SK-N-SH (cell line): ENCODE results near the gene C16orf92. TPM values are rescaled to one million over a fixed set of nuclear protein-coding genes. Genes with fewer than 3 reads are reported as not detected.

ENCODE experiments used
- CTCF ChIA-PET: fragments of 300-600, 350-600 bp; formaldehyde crosslinking; extraction: SDS; loops from one replicate; lab custom pipeline; 2021; lab: Yijun Ruan, JAX
- POLR2A ChIA-PET: fragments of 350-600 bp; sonication (Branson Sonifier 250); formaldehyde crosslinking; extraction: SDS; loops from one replicate; lab custom pipeline; 2020; ENCODE audit warnings: antibody characterized with exemption, inconsistent platforms; lab: Yijun Ruan, JAX
- DNase-seq: peaks from one replicate; pipeline ENCODE4 v3.0.0; 2012
- H2AFZ ChIP-seq: fragments of 200-600 bp; sonication (generic); 2 replicates; pipeline ENCODE4 v1.8.1; 2016; ENCODE audit warnings: antibody characterized with exemption, mild to moderate bottlenecking, low read depth
- H3F3A ChIP-seq: fragments of 200-600 bp; sonication (generic); replicated peaks from 2 replicates; pipeline ENCODE3; 2016; ENCODE audit warnings: antibody characterized with exemption, mild to moderate bottlenecking; ENCODE audit not compliant: insufficient read depth
- H3K27ac ChIP-seq, 2 experiments: fragments of 200-500 bp in 1 of 2; fragments of 200-600 bp in 1 of 2; sonication (Bioruptor generic) in 1 of 2; sonication (generic), shearing (Covaris generic) in 1 of 2; 2 replicates each; pipeline versions ENCODE4 v1.5.1 to v1.6.1; 2014 to 2016; ENCODE audit warnings: low read depth in 2 of 2, inconsistent platforms in 1 of 2, low read length in 1 of 2, mild to moderate bottlenecking in 1 of 2, mixed read lengths in 1 of 2
- H3K27me3 ChIP-seq: fragments of 200-600 bp; sonication (generic), shearing (Covaris generic); 2 replicates; pipeline ENCODE4 v1.6.1; 2016; ENCODE audit warnings: mixed run types; ENCODE audit not compliant: insufficient read depth
- H3K36me3 ChIP-seq, 2 experiments: fragments of 200-500 bp in 1 of 2; fragments of 200-600 bp in 1 of 2; sonication (Bioruptor generic) in 1 of 2; sonication (generic) in 1 of 2; replicated peaks in 1 of 2; 2 replicates each; pipeline versions ENCODE3 to v1.5.1; 2014 to 2016; ENCODE audit warnings: low read length in 1 of 2, mild to moderate bottlenecking in 1 of 2; ENCODE audit not compliant: insufficient read depth in 2 of 2, control insufficient read depth in 1 of 2
- H3K4me1 ChIP-seq, 2 experiments: fragments of 200-500 bp in 1 of 2; fragments of 200-600 bp in 1 of 2; sonication (Bioruptor generic) in 1 of 2; sonication (generic), shearing (Covaris generic) in 1 of 2; 2 replicates each; pipeline versions ENCODE4 v1.5.1 to v1.6.1; 2014 to 2016; ENCODE audit warnings: low read depth in 1 of 2, low read length in 1 of 2, mixed run types in 1 of 2; ENCODE audit not compliant: insufficient read depth in 2 of 2, control insufficient read depth in 1 of 2
- H3K4me2 ChIP-seq: fragments of 200-600 bp; sonication (generic), shearing (Covaris generic); 2 replicates; pipeline ENCODE4 v1.6.1; 2017; ENCODE audit warnings: mixed run types
- H3K4me3 ChIP-seq, 2 experiments: fragments of 200-500 bp in 1 of 2; fragments of 200-600 bp in 1 of 2; sonication (Bioruptor generic) in 1 of 2; sonication (generic), shearing (Covaris generic) in 1 of 2; 2 replicates each; pipeline versions ENCODE4 v1.5.1 to v1.8.1; 2014 to 2016; ENCODE audit warnings: low read depth in 2 of 2, inconsistent platforms in 1 of 2, low read length in 1 of 2, mild to moderate bottlenecking in 1 of 2, mixed read lengths in 1 of 2, moderate library complexity in 1 of 2
- H3K79me2 ChIP-seq: fragments of 200-600 bp; sonication (generic); 2 replicates; pipeline ENCODE4 v1.8.1; 2017; ENCODE audit warnings: mild to moderate bottlenecking; ENCODE audit not compliant: insufficient read depth
- H3K9ac ChIP-seq: fragments of 200-600 bp; sonication (generic); 2 replicates; pipeline ENCODE4 v1.6.1; 2017; ENCODE audit warnings: mixed run types
- H3K9me2 ChIP-seq: fragments of 200-600 bp; sonication (generic); 2 replicates; pipeline ENCODE4 v1.6.1; 2017; ENCODE audit warnings: mixed run types
- H3K9me3 ChIP-seq: fragments of 200-600 bp; sonication (generic); 2 replicates; pipeline ENCODE4 v1.6.1; 2017; ENCODE audit warnings: mixed run types, mild to moderate bottlenecking, moderate library complexity
- H4K20me1 ChIP-seq: fragments of 200-600 bp; sonication (generic); 2 replicates; pipeline ENCODE4 v1.6.1; 2017; ENCODE audit warnings: mild to moderate bottlenecking, mixed run types; ENCODE audit not compliant: insufficient read depth
- CHD2 ChIP-seq: fragments of 150-350 bp; IDR thresholded peaks from 2 replicates; pipeline ENCODE4 v1.6.1; 2018; ENCODE audit warnings: low read length; ENCODE audit not compliant: partially characterized antibody
- ELF1 ChIP-seq: IDR thresholded peaks from 2 replicates; pipeline ENCODE4 v1.4.0; 2012
- EP300 ChIP-seq, 2 experiments: IDR thresholded peaks; 2 replicates each; pipeline versions ENCODE4 v1.4.0 to v1.6.1; 2012; ENCODE audit warnings: borderline replicate concordance in 1 of 2, low read depth in 1 of 2, low read length in 1 of 2
- FOXJ3 ChIP-seq: sonication (generic); formaldehyde crosslinking; IDR thresholded peaks from 2 replicates; pipeline ENCODE4 v1.5.1; 2020; ENCODE audit warnings: mild to moderate bottlenecking, missing genetic modification reagents
- FOXM1 ChIP-seq: IDR thresholded peaks from 2 replicates; pipeline ENCODE4 v1.4.0; 2012; ENCODE audit warnings: low read depth, mild to moderate bottlenecking
- MEF2A ChIP-seq: IDR thresholded peaks from 2 replicates; pipeline ENCODE4 v1.4.0; 2012; ENCODE audit warnings: low read depth, borderline replicate concordance
- MXI1 ChIP-seq: IDR thresholded peaks from 2 replicates; pipeline ENCODE4 v1.6.1; 2012; ENCODE audit warnings: mild to moderate bottlenecking, low read depth, low read length, improper control_type of control experiment
- WGBS: methylation state at CpG from one replicate; pipeline ENCODE4 v1.1.6; 2017; ENCODE audit warnings: low lambda C conversion rate; 5-methylcytosine and 5-hydroxymethylcytosine counted together
- polyA plus RNA-seq, 3 experiments: library from polyadenylated mRNA; depleted of rRNA; stranded (reverse); fragments of >200 nt; gene quantifications; 2 replicates each; pipeline ENCODE4 v1.2.3, GENCODE V29; 2012

C16orf92 gene
- polyA plus RNA-seq, 1 of the 3 experiments (the other 2 are of a cell fraction) = not detected

GRCh38 chr16:30030011-30030685 is 7.2 kb downstream of the C16orf92 start:
- Histone ChIP-seq H3K79me2 (no peaks in the 10 kb centered on the region), H3F3A (no peaks in the 10 kb centered on the region), H3K4me3 (peak overlapping the region; percentile 3 to 51; a peak in 2 of 4 replicates), H3K4me1 (peaks cover 6 to 28% of the 10 kb centered on the region in 2 experiments; a peak in 2 of 4 replicates), H3K27me3 (no peaks in the 10 kb centered on the region), H3K9ac (no peak overlapping the region), H3K27ac (peak overlapping the region in 1 of 2 experiments; percentile 83; a peak in 2 of 4 replicates), H2AFZ (no peak overlapping the region), H3K9me2 (no peaks in the 10 kb centered on the region), H3K4me2 (0 out of 2 replicates have a peak overlapping the region, but pooled peaks have one; percentile 52), H4K20me1 (no peaks in the 10 kb centered on the region), H3K36me3 (no peaks in the 10 kb centered on the region), H3K9me3 (no peaks in the 10 kb centered on the region)
- peak; percentile 63 for DNase-seq
- CTCF ChIA-PET = interaction anchor here (1.1 to 3.9 kb wide), 8 partner anchors 9 to 330 kb away, joined by 3 to 25 read pairs (median 6); partner anchors contain the start of genes CDIPT, HIRIP3, INO80E and TBX6
- TF ChIP-seq FOXM1 = no peak
- no peak for TF ChIP-seq ELF1
- peak; percentile 24; the same call in 1 of the 2 replicates for TF ChIP-seq MXI1
- POLR2A ChIA-PET = interaction anchor here (1.2 to 2.3 kb wide), 2 partner anchors 35 to 153 kb away, joined by 3 to 12 read pairs; partner anchors contain the start of genes ALDOA and CORO1A
- 41% methylated on average over 23 of the region's 23 CpGs for WGBS

- no peaks in the 10 kb centered on the region for H3K79me2 ChIP-seq
- DNase-seq = peak; percentile 80
- H3K4me3 ChIP-seq = peak within 1 kb of the TSS; percentile 44 to 51; a peak in 3 of 4 replicates
- H3F3A ChIP-seq = no peaks in the 10 kb centered on the region
- H3K36me3 ChIP-seq = no peaks in the 10 kb centered on the region
- peak within 1 kb of the TSS; percentile 86 for H3K4me2 ChIP-seq
- peak within 1 kb of the TSS; percentile 69; the same call in 1 of the 2 replicates for H2AFZ ChIP-seq
- peaks cover 6 to 28% of the 10 kb centered on the region in 2 experiments; a peak in 2 of 4 replicates for H3K4me1 ChIP-seq
- ChIA-PET CTCF (interaction anchor here (0.8 to 3.9 kb wide), 32 partner anchors 9 to 389 kb away, joined by 3 to 43 read pairs (median 8); partner anchors contain the start of genes ALDOA, ASPHD1, C16orf92 and CDIPT), POLR2A (interaction anchor here (1.2 to 2.3 kb wide), 4 partner anchors 8 to 152 kb away, joined by 3 to 12 read pairs (median 5); partner anchors contain the start of genes ALDOA, C16orf92 and CORO1A)
- H3K27ac ChIP-seq = peak within 1 kb of the TSS in 1 of 2 experiments; percentile 83; a peak in 2 of 4 replicates
- TF ChIP-seq MEF2A = no peak
- TF ChIP-seq FOXJ3 = no peak
- TF ChIP-seq MXI1 = peak; percentile 62; the same call in 1 of the 2 replicates
- TF ChIP-seq CHD2 = peak; percentile 87
- TF ChIP-seq EP300 (IDR thresholded peaks at IDR 0.05; ENCODE audit: borderline replicate concordance in 1 of 2, low read depth in 1 of 2, low read length in 1 of 2) = no peak
- 9% methylated on average over 23 of the region's 27 CpGs for WGBS
- H3K9me3 ChIP-seq = no peaks in the 10 kb centered on the region
- H3K9ac ChIP-seq = peak within 1 kb of the TSS; percentile 19; the same call in 1 of the 2 replicates
- H3K9me2 ChIP-seq = no peaks in the 10 kb centered on the region
- no peaks in the 10 kb centered on the region for H4K20me1 ChIP-seq
- no peaks in the 10 kb centered on the region for H3K27me3 ChIP-seq
Measured at GRCh38 chr16:30030841-30031413, 7.9 kb downstream of the C16orf92 start, which contains the start of gene TLCD3B. TLCD3B (minus strand) TSS chr16:30031271; CDS start chr16:30030527, 744 bp downstream.
